CD4-positive, CD25-positive, alpha-beta regulatory T cell (primary cell): ENCODE measurements around the gene CCBE1. TPM values are rescaled to one million over a fixed set of nuclear protein-coding genes. Genes with fewer than 3 reads are reported as not detected.

Source experiments
- ATAC-seq, 2 donors: fragments of 150-1000 bp; cut with Tn5 transposase; one replicate each; pipeline ENCODE4 v1.10.0; 2021; ENCODE audit warnings: low read depth in 2 of 2, moderate number of reproducible peaks in 2 of 2, moderate library complexity in 1 of 2
- DNase-seq, 3 donors: peaks; one replicate each; pipeline versions ENCODE4 v3.0.0 to v3.0.0-alpha.2; 2012 to 2022; ENCODE audit warnings: mixed read lengths in 1 of 3
- H3K27ac ChIP-seq: one replicate; pipeline ENCODE4 v1.7.0; 2013; ENCODE audit warnings: mild to moderate bottlenecking, low read length; ENCODE audit not compliant: insufficient read depth, poor library complexity, severe bottlenecking
- H3K27me3 ChIP-seq: one replicate; pipeline ENCODE4 v1.7.0; 2013; ENCODE audit warnings: low read length; ENCODE audit not compliant: control insufficient read depth, insufficient read depth
- H3K36me3 ChIP-seq: one replicate; pipeline ENCODE4 v1.7.0; 2013; ENCODE audit warnings: mild to moderate bottlenecking, low read length, moderate library complexity; ENCODE audit not compliant: control insufficient read depth, insufficient read depth
- H3K4me1 ChIP-seq: 2 replicates; pipeline ENCODE4 v1.7.0; 2013; ENCODE audit warnings: mild to moderate bottlenecking, low read length; ENCODE audit not compliant: insufficient read depth, control insufficient read depth, poor library complexity, severe bottlenecking
- H3K4me3 ChIP-seq: one replicate; pipeline ENCODE4 v1.7.0; 2013; ENCODE audit warnings: low read depth, mild to moderate bottlenecking, low read length, moderate library complexity
- H3K9me3 ChIP-seq, 2 experiments: 1 replicate in 1 of 2; 2 replicates in 1 of 2; pipeline ENCODE4 v1.7.0; 2013; ENCODE audit warnings: low read length in 2 of 2, mild to moderate bottlenecking in 1 of 2, moderate library complexity in 1 of 2; ENCODE audit not compliant: control insufficient read depth in 2 of 2
- H3K27ac Mint-ChIP-seq, 3 donors: one replicate each; pipeline ENCODE4 v1.8.0; 2020 to 2022; ENCODE audit warnings: mild to moderate bottlenecking in 3 of 3, mixed read lengths in 3 of 3, moderate library complexity in 2 of 3
- H3K27me3 Mint-ChIP-seq: one replicate; pipeline ENCODE4 v1.8.0; 2022; ENCODE audit warnings: mild to moderate bottlenecking, mixed read lengths
- H3K36me3 Mint-ChIP-seq: one replicate; pipeline ENCODE4 v1.8.0; 2020; ENCODE audit warnings: mixed read lengths
- H3K4me1 Mint-ChIP-seq, 4 donors: one replicate each; pipeline ENCODE4 v1.8.0; 2020 to 2022; ENCODE audit warnings: mixed read lengths in 4 of 4, mild to moderate bottlenecking in 1 of 4
- H3K4me3 Mint-ChIP-seq, 4 donors: one replicate each; pipeline ENCODE4 v1.8.0; 2020 to 2022; ENCODE audit warnings: mild to moderate bottlenecking in 4 of 4, mixed read lengths in 4 of 4, moderate library complexity in 3 of 4
- H3K9me3 Mint-ChIP-seq, 7 donors: one replicate each; pipeline ENCODE4 v1.8.0; 2020 to 2022; ENCODE audit warnings: mixed read lengths in 7 of 7, mild to moderate bottlenecking in 3 of 7, moderate library complexity in 2 of 7
- polyA plus RNA-seq, 4 donors: library from polyadenylated mRNA; unstranded; fragments of 300-500 nt; fragmentation: Illumina TruSeq; gene quantifications; one replicate each; pipeline ENCODE4 v1.2.3, GENCODE V29; 2021
- total RNA-seq: library from RNA; stranded (reverse); gene quantifications from one replicate; pipeline ENCODE4 v1.2.3, GENCODE V29; 2022

CCBE1 gene
- total and polyA plus RNA-seq, 5 donors from 2014 or later: not detected

DNA sequence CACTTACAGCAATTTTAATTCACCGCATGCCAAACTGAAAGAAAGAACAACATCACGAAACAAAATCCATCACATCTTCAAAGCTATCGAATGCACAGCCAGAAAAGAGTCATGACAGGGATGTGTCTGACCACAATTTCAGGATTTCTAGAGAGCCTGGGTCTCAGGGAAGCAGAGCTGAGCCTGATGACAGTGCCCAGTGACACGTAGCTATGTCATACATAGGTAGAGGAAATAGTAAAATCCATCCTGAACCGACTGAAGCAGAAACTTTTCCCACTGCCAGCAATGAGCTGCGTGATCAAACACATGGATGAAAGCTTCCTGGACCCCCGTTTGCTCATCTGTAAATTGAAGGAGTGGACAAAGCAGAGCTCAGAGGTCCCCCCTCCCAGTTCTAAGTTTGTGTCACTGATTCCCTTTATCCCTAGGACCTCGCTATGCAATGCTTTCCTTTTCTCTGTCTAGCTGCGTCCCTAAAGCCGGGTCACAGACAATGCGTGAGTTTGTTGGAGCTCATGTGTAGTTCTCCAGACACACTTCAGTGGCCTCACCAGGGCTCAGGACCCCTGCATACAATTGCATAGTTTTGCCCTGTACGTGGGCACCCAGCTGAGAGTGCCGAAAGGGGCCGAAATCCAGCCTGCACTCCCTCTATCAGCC is 37.6 kb downstream of the CCBE1 start:
- Mint-ChIP-seq H3K4me1 (no peaks in the 10 kb centered on the region), H3K4me3 (no peak overlapping the region), H3K36me3 (no peaks in the 10 kb centered on the region), H3K27ac (no peak overlapping the region), H3K9me3 (no peaks in the 10 kb centered on the region), H3K27me3 (peaks cover 4% of the 10 kb centered on the region)
- no peak for DNase-seq
- ATAC-seq: no peak
- no peaks in the 10 kb centered on the region for H3K27me3 ChIP-seq
- no peak overlapping the region for H3K4me3 ChIP-seq
- no peak overlapping the region for H3K27ac ChIP-seq
- no peaks in the 10 kb centered on the region for H3K36me3 ChIP-seq
- H3K4me1 ChIP-seq: no peaks in the 10 kb centered on the region
- H3K9me3 ChIP-seq: no peaks in the 10 kb centered on the region

- Histone ChIP-seq H3K9me3 (no peaks in the 10 kb centered on the region), H3K27ac (no peak overlapping the region), H3K4me1 (no peaks in the 10 kb centered on the region), H3K36me3 (no peaks in the 10 kb centered on the region), H3K27me3 (no peaks in the 10 kb centered on the region), H3K4me3 (no peak overlapping the region)
- Mint-ChIP-seq H3K9me3 (no peaks in the 10 kb centered on the region), H3K4me1 (no peaks in the 10 kb centered on the region), H3K36me3 (no peaks in the 10 kb centered on the region), H3K27me3 (peaks cover 4% of the 10 kb centered on the region), H3K27ac (no peak overlapping the region), H3K4me3 (no peak overlapping the region)
- no peak for ATAC-seq
- DNase-seq: no peak
Measured at GRCh38 chr18:59658941-59659340, 38.3 kb downstream of the CCBE1 start.

GRCh38 chr18:59657012-59657411 is 40.2 kb downstream of the CCBE1 start:
- Mint-ChIP-seq H3K9me3 (no peaks in the 10 kb centered on the region), H3K4me3 (no peak overlapping the region), H3K4me1 (no peaks in the 10 kb centered on the region), H3K27ac (no peak overlapping the region), H3K27me3 (peaks cover 4% of the 10 kb centered on the region), H3K36me3 (no peaks in the 10 kb centered on the region)
- Histone ChIP-seq H3K27ac (no peak overlapping the region), H3K36me3 (no peaks in the 10 kb centered on the region), H3K27me3 (no peaks in the 10 kb centered on the region), H3K4me1 (no peaks in the 10 kb centered on the region), H3K4me3 (no peak overlapping the region), H3K9me3 (no peaks in the 10 kb centered on the region)
- ATAC-seq (no peak), DNase-seq (no peak)

DNA sequence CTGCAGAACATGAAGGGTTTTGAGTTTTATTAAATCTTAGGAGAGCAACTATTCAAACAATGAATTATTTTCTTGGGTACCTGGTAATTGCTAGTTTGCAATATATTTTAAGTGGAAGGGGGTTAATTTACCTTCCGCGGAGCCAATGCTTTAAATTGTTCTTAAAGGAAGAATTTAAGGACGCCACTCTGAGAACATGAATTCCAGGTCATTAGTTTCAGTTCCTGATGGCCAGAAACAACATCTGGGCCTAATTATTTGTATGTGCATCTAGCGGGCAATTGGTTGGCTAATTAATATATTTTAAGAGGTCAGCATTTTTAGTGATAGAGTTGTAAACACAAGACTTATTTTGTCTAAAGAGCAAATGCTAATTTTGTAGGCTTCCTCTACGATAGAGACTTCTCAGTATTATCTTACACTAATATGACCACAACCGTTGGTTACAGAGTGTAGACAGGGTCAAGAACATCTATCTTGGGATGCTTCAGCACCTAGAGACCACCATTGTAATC is 40.8 kb downstream of the CCBE1 start:
- no peaks in the 10 kb centered on the region for H3K4me1 Mint-ChIP-seq
- no peak for DNase-seq

GRCh38 chr18:59655676-59656075 is 41.5 kb downstream of the CCBE1 start:
- H3K36me3 ChIP-seq: no peaks in the 10 kb centered on the region
- H3K4me3 ChIP-seq: no peak overlapping the region
- H3K4me1 ChIP-seq: no peaks in the 10 kb centered on the region
- no peaks in the 10 kb centered on the region for H3K4me1 Mint-ChIP-seq
- no peaks in the 10 kb centered on the region for H3K27me3 ChIP-seq
- H3K4me3 Mint-ChIP-seq: no peak overlapping the region
- no peak overlapping the region for H3K27ac Mint-ChIP-seq
- H3K27ac ChIP-seq: no peak overlapping the region
- H3K9me3 Mint-ChIP-seq: peaks cover 0 to 2% (median 0%) of the 10 kb centered on the region in 7 donors
- no peaks in the 10 kb centered on the region for H3K9me3 ChIP-seq
- no peak for DNase-seq
- H3K27me3 Mint-ChIP-seq: peaks cover 11% of the 10 kb centered on the region
- H3K36me3 Mint-ChIP-seq: no peaks in the 10 kb centered on the region
- ATAC-seq: no peak

More for the DNA sequence above, 40.8 kb downstream of the CCBE1 start:
- ATAC-seq: no peak
- Histone ChIP-seq H3K36me3 (no peaks in the 10 kb centered on the region), H3K4me3 (no peak overlapping the region), H3K27ac (no peak overlapping the region), H3K9me3 (no peaks in the 10 kb centered on the region), H3K4me1 (no peaks in the 10 kb centered on the region), H3K27me3 (no peaks in the 10 kb centered on the region)
- peaks cover 8% of the 10 kb centered on the region for H3K27me3 Mint-ChIP-seq
- H3K9me3 Mint-ChIP-seq: peaks cover 0 to 2% (median 0%) of the 10 kb centered on the region in 7 donors
- H3K4me3 Mint-ChIP-seq: no peak overlapping the region
- H3K27ac Mint-ChIP-seq: no peak overlapping the region
- no peaks in the 10 kb centered on the region for H3K36me3 Mint-ChIP-seq

DNA sequence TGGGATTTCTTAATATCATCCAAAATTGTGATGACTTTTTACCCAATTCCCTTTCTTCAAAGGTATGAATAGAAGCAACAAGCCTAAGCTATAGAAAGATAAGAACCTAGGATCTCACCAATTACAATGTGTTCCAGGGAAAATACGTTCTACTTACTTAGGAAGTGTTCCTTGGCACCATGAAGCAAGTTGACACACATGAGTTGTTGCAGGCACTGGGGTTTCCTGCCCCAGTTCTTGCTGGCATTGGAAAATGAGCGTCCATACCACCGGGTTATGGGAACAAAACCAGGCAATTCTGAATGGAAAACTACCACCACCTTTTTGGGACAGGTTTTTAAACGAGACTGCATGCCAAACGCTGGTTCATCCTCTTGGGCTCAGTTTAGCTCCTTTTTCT is 46.2 kb downstream of the CCBE1 start:
- Histone ChIP-seq H3K27me3 (no peaks in the 10 kb centered on the region), H3K4me3 (no peak overlapping the region), H3K36me3 (no peaks in the 10 kb centered on the region), H3K9me3 (no peaks in the 10 kb centered on the region), H3K4me1 (no peaks in the 10 kb centered on the region), H3K27ac (no peak overlapping the region)
- Mint-ChIP-seq H3K27me3 (peaks cover 14% of the 10 kb centered on the region), H3K9me3 (peaks cover 0 to 2% (median 0%) of the 10 kb centered on the region in 7 donors), H3K4me3 (no peak overlapping the region), H3K4me1 (no peaks in the 10 kb centered on the region), H3K27ac (no peak overlapping the region), H3K36me3 (no peaks in the 10 kb centered on the region)
- DNase-seq: no peak
- no peak for ATAC-seq

DNA sequence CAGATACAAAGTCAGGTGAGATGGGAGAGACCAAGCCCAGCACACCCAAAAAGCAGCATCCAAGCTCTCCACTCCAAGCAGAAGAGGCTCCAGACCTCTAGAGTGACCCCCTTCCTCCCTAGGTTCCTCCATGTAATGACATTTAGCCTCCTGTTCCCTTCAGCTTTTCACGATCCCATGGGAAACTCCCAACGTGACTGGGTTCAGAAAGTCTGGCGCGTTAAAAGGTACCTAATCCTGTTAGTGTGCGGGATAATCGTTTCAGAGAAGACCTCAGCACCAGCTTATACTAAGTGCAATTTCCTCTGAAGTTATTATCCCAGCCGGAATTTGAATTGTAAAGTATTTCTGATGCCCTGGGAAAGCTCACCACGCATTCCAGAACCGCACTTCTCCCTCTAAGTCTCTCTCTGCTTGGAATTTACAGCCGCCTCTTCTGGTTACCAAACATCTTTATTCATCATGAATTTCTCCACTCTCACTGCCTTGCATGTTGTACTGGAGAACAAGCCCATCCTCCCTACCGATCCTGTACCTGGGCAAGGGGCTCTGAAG is 46.9 kb downstream of the CCBE1 start:
- H3K27me3 Mint-ChIP-seq: peaks cover 17% of the 10 kb centered on the region
- no peak overlapping the region for H3K4me3 Mint-ChIP-seq
- Histone ChIP-seq H3K4me1 (no peaks in the 10 kb centered on the region), H3K9me3 (no peaks in the 10 kb centered on the region), H3K27me3 (no peaks in the 10 kb centered on the region), H3K4me3 (no peak overlapping the region), H3K36me3 (no peaks in the 10 kb centered on the region), H3K27ac (no peak overlapping the region)
- H3K9me3 Mint-ChIP-seq: peaks cover 0 to 2% (median 0%) of the 10 kb centered on the region in 7 donors
- H3K27ac Mint-ChIP-seq: no peak overlapping the region
- no peaks in the 10 kb centered on the region for H3K36me3 Mint-ChIP-seq
- ATAC-seq (no peak), DNase-seq (no peak)
- H3K4me1 Mint-ChIP-seq: no peaks in the 10 kb centered on the region

- H3K36me3 Mint-ChIP-seq: no peaks in the 10 kb centered on the region
- DNase-seq: no peak
- H3K4me1 Mint-ChIP-seq: no peaks in the 10 kb centered on the region
- H3K27ac ChIP-seq: no peak overlapping the region
- no peak overlapping the region for H3K4me3 ChIP-seq
- H3K27me3 Mint-ChIP-seq: peaks cover 21% of the 10 kb centered on the region
- H3K36me3 ChIP-seq: no peaks in the 10 kb centered on the region
- H3K9me3 Mint-ChIP-seq: peaks cover 0 to 2% (median 0%) of the 10 kb centered on the region in 7 donors
- H3K4me3 Mint-ChIP-seq: no peak overlapping the region
- H3K9me3 ChIP-seq: no peaks in the 10 kb centered on the region
- H3K27ac Mint-ChIP-seq: no peak overlapping the region
- no peaks in the 10 kb centered on the region for H3K27me3 ChIP-seq
- no peak for ATAC-seq
- H3K4me1 ChIP-seq: no peaks in the 10 kb centered on the region
Measured at GRCh38 chr18:59649591-59649990, 47.6 kb downstream of the CCBE1 start.
